Measurements from ENCODE around the gene WDPCP.

DNA sequence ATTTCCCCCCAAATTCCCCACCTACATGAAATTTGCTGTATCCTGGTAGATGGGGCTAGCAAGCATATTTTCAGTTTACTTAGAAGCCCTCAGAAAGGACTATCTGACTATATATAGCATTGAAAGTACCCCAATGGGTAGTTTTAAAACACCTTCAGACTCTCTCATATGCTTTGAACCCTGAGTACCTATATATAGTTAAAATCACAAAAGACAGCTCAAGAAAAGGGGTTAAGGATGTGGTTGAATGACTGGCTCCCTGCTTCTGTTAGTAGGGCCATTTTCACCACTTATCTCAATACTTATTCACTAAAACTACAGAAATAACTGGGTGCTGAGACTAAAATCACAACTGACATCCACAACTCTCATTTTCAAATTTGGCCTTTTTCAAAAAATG lies 18.5 kb downstream of the WDPCP start:
- TF ChIP-seq EZH2 (IDR thresholded peaks at IDR 0.05; ENCODE audit: low read depth, unreplicated experiment) (no peak), EZH2phosphoT487 (IDR thresholded peaks at IDR 0.05; ENCODE audit: unreplicated experiment) (no peak)
- TF ChIP-seq, protein P1, sequence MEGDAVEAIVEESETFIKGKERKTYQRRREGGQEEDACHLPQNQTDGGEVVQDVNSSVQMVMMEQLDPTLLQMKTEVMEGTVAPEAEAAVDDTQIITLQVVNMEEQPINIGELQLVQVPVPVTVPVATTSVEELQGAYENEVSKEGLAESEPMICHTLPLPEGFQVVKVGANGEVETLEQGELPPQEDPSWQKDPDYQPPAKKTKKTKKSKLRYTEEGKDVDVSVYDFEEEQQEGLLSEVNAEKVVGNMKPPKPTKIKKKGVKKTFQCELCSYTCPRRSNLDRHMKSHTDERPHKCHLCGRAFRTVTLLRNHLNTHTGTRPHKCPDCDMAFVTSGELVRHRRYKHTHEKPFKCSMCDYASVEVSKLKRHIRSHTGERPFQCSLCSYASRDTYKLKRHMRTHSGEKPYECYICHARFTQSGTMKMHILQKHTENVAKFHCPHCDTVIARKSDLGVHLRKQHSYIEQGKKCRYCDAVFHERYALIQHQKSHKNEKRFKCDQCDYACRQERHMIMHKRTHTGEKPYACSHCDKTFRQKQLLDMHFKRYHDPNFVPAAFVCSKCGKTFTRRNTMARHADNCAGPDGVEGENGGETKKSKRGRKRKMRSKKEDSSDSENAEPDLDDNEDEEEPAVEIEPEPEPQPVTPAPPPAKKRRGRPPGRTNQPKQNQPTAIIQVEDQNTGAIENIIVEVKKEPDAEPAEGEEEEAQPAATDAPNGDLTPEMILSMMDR (conservative IDR thresholded peaks at IDR 0.05; ENCODE audit: low read depth in 2 of 2), result no peak
